Astrocyte (in vitro differentiated cells and primary cell): ENCODE measurements around the gene RIMBP2. TPM values are rescaled to one million over a fixed set of nuclear protein-coding genes. Genes with fewer than 3 reads are reported as not detected.

Experiments
- DNase-seq: peaks from one replicate; pipeline ENCODE4 v3.0.0-alpha.2; 2010; ENCODE audit warnings: low read depth
- FAIRE-seq: peaks from 2 replicates; lab custom pipeline; 2011; peaks lifted over from hg19 to GRCh38; lab: Jason Lieb, UNC
- H2AFZ ChIP-seq: 2 replicates; pipeline ENCODE4 v1.6.0; 2012; ENCODE audit warnings: low read depth, low read length, inconsistent platforms
- H3K27ac ChIP-seq: 2 replicates; pipeline ENCODE4 v1.5.1; 2011; ENCODE audit warnings: low read depth, low read length, inconsistent platforms
- H3K27me3 ChIP-seq: 2 replicates; pipeline ENCODE4 v1.6.0; 2011; ENCODE audit warnings: low read length, inconsistent platforms; ENCODE audit not compliant: insufficient read depth
- H3K36me3 ChIP-seq: 2 replicates; pipeline ENCODE4 v1.5.1; 2011; ENCODE audit warnings: low read length, inconsistent platforms; ENCODE audit not compliant: insufficient read depth
- H3K4me1 ChIP-seq: 2 replicates; pipeline ENCODE4 v1.5.1; 2011; ENCODE audit warnings: low read length, inconsistent platforms; ENCODE audit not compliant: insufficient read depth
- H3K4me2 ChIP-seq: 2 replicates; pipeline ENCODE4 v1.6.0; 2012; ENCODE audit warnings: low read length, inconsistent platforms
- H3K4me3 ChIP-seq: 2 replicates; pipeline ENCODE4 v1.5.1; 2011; ENCODE audit warnings: low read depth, mild to moderate bottlenecking, low read length, inconsistent platforms; ENCODE audit not compliant: insufficient read depth
- H3K79me2 ChIP-seq: 2 replicates; pipeline ENCODE4 v1.6.0; 2012; ENCODE audit warnings: mild to moderate bottlenecking, low read length, inconsistent platforms; ENCODE audit not compliant: insufficient read depth
- H3K9ac ChIP-seq: 2 replicates; pipeline ENCODE4 v1.6.0; 2012; ENCODE audit warnings: mild to moderate bottlenecking, low read length, inconsistent platforms
- H3K9me3 ChIP-seq: 2 replicates; pipeline ENCODE4 v1.5.1; 2012; ENCODE audit warnings: low read depth, mild to moderate bottlenecking, low read length, inconsistent platforms; ENCODE audit not compliant: insufficient read depth
- H4K20me1 ChIP-seq: 2 replicates; pipeline ENCODE4 v1.6.0; 2012; ENCODE audit warnings: low read length, inconsistent platforms; ENCODE audit not compliant: insufficient read depth
- H3K27ac Mint-ChIP-seq: one replicate; pipeline ENCODE4 v1.8.0; 2021; ENCODE audit warnings: mild to moderate bottlenecking, mixed read lengths; ENCODE audit not compliant: unreplicated experiment
- H3K27me3 Mint-ChIP-seq: one replicate; pipeline ENCODE4 v1.8.0; 2021; ENCODE audit warnings: low read depth, mixed read lengths; ENCODE audit not compliant: unreplicated experiment
- H3K36me3 Mint-ChIP-seq: one replicate; pipeline ENCODE4 v1.8.0; 2021; ENCODE audit warnings: low read depth, mixed read lengths; ENCODE audit not compliant: unreplicated experiment
- H3K4me1 Mint-ChIP-seq: one replicate; pipeline ENCODE4 v1.8.0; 2021; ENCODE audit warnings: low read depth, mixed read lengths; ENCODE audit not compliant: unreplicated experiment
- H3K4me3 Mint-ChIP-seq: one replicate; pipeline ENCODE4 v1.8.0; 2021; ENCODE audit warnings: mild to moderate bottlenecking, moderate library complexity, mixed read lengths; ENCODE audit not compliant: unreplicated experiment
- H3K9me3 Mint-ChIP-seq: one replicate; pipeline ENCODE4 v1.8.0; 2021; ENCODE audit warnings: mild to moderate bottlenecking, mixed read lengths; ENCODE audit not compliant: unreplicated experiment
- EZH2 ChIP-seq: IDR thresholded peaks from 2 replicates; pipeline ENCODE4 v1.6.1; 2012; ENCODE audit warnings: mild to moderate bottlenecking, low read length, inconsistent platforms; ENCODE audit not compliant: insufficient read depth
- total RNA-seq: library from RNA; stranded (reverse); gene quantifications from 2 replicates; pipeline ENCODE4 v1.2.1, GENCODE V29; 2021
- TF ChIP-seq, protein P1 (sequence below): IDR thresholded peaks from 2 replicates; pipeline ENCODE4 v1.5.1; 2011; ENCODE audit warnings: low read depth, mild to moderate bottlenecking, inconsistent platforms, low read length, moderate library complexity; ENCODE audit not compliant: insufficient read depth

The RIMBP2 gene
- total RNA-seq, 1 donor from 2014 or later = 2.2 TPM

DNA sequence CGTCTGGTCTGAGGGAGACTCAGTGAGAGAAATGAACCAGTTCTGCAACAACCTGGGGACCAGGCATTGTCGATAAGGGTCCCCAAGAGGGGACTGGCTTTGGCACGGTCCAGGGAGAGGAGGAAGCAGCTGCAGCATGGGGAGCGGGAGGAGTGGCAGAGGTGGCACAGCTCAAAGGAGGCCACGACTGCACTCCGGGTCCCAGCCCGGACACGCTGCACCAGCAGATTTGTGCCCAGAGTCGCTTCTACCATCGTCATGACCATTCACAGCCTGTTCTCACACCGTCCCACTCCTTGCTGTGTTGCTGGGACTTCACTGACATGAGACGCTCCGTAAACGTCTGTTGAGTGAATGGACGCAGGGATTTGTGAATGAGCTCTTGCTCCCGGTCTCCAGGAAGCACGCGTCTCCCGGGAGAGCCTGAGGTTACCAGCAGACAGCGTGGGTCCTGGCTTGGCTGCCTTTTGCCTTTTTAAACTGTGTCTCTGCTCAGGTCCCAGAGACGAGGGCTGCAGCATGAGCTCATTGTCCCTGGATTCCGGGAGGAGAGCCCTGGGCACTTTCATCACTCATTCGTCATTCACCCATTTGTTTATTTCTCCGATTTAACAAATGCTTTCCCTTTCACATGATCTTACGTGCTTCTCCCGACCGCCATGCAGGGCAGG, 241.4 kb downstream of the RIMBP2 start:
- H3K27ac Mint-ChIP-seq = no peak overlapping the region
- Histone ChIP-seq H3K4me3 (no peak overlapping the region), H3K36me3 (no peaks in the 10 kb centered on the region), H3K4me2 (no peak overlapping the region), H3K9me3 (no peaks in the 10 kb centered on the region), H2AFZ (no peak overlapping the region), H3K27me3 (no peaks in the 10 kb centered on the region), H3K4me1 (no peaks in the 10 kb centered on the region), H3K27ac (no peak overlapping the region), H3K9ac (no peak overlapping the region), H3K79me2 (no peaks in the 10 kb centered on the region), H4K20me1 (no peaks in the 10 kb centered on the region)
- H3K9me3 Mint-ChIP-seq = peaks cover 12% of the 10 kb centered on the region
- H3K27me3 Mint-ChIP-seq = peaks cover 7% of the 10 kb centered on the region
- DNase-seq (no peak), FAIRE-seq (no peak)
- H3K36me3 Mint-ChIP-seq = no peaks in the 10 kb centered on the region
- TF ChIP-seq EZH2 = no peak
- H3K4me3 Mint-ChIP-seq = no peak overlapping the region
- no peaks in the 10 kb centered on the region for H3K4me1 Mint-ChIP-seq

DNA sequence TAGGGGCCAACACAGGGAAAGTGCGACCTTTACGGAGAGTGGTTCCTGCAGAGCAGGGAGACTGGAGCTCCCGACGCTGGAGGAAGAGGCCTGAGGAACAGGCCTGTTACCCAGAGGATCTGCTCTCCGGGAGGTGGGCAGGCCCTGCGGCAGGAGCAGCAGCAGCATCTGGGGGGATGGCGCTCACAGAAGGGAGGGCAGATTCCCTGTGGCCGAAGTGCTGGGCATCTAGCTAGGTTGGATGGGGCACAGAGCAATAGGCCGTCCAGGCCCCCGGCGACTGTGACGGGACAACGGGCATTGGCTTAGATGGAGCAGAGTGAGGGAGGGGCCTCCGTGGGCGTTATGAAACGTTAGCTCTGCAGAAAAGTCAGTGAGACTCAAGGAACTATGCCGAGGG, 242.8 kb downstream of the RIMBP2 start:
- no peaks in the 10 kb centered on the region for H3K9me3 ChIP-seq

GRCh38 chr12:130470969-130471368, 245.1 kb downstream of the RIMBP2 start:
- H3K4me2 ChIP-seq = no peak overlapping the region
- no peak overlapping the region for H3K9ac ChIP-seq
- no peak overlapping the region for H3K27ac ChIP-seq
- TF ChIP-seq EZH2 = no peak
- TF ChIP-seq, protein P1, sequence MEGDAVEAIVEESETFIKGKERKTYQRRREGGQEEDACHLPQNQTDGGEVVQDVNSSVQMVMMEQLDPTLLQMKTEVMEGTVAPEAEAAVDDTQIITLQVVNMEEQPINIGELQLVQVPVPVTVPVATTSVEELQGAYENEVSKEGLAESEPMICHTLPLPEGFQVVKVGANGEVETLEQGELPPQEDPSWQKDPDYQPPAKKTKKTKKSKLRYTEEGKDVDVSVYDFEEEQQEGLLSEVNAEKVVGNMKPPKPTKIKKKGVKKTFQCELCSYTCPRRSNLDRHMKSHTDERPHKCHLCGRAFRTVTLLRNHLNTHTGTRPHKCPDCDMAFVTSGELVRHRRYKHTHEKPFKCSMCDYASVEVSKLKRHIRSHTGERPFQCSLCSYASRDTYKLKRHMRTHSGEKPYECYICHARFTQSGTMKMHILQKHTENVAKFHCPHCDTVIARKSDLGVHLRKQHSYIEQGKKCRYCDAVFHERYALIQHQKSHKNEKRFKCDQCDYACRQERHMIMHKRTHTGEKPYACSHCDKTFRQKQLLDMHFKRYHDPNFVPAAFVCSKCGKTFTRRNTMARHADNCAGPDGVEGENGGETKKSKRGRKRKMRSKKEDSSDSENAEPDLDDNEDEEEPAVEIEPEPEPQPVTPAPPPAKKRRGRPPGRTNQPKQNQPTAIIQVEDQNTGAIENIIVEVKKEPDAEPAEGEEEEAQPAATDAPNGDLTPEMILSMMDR = no peak
- no peak for FAIRE-seq
- H3K4me3 Mint-ChIP-seq = no peak overlapping the region
- H3K27ac Mint-ChIP-seq = no peak overlapping the region
- H3K9me3 ChIP-seq = peaks cover 7% of the 10 kb centered on the region
- no peak overlapping the region for H2AFZ ChIP-seq
- H3K36me3 ChIP-seq = no peaks in the 10 kb centered on the region
- peaks cover 26% of the 10 kb centered on the region for H3K9me3 Mint-ChIP-seq
- peaks cover 7% of the 10 kb centered on the region for H3K27me3 Mint-ChIP-seq
- H4K20me1 ChIP-seq = no peaks in the 10 kb centered on the region
- no peak overlapping the region for H3K4me3 ChIP-seq
- no peaks in the 10 kb centered on the region for H3K4me1 ChIP-seq
- no peak for DNase-seq
- no peaks in the 10 kb centered on the region for H3K79me2 ChIP-seq
- H3K4me1 Mint-ChIP-seq = no peaks in the 10 kb centered on the region
- no peaks in the 10 kb centered on the region for H3K36me3 Mint-ChIP-seq
- no peaks in the 10 kb centered on the region for H3K27me3 ChIP-seq

More for the DNA sequence above, 242.8 kb downstream of the RIMBP2 start:
- no peak overlapping the region for H3K27ac ChIP-seq
- Mint-ChIP-seq H3K9me3 (peaks cover 22% of the 10 kb centered on the region), H3K27ac (no peak overlapping the region), H3K27me3 (peaks cover 7% of the 10 kb centered on the region), H3K4me3 (no peak overlapping the region), H3K4me1 (no peaks in the 10 kb centered on the region), H3K36me3 (no peaks in the 10 kb centered on the region)
- no peak overlapping the region for H3K4me2 ChIP-seq
- no peaks in the 10 kb centered on the region for H3K79me2 ChIP-seq
- H3K27me3 ChIP-seq = no peaks in the 10 kb centered on the region
- no peaks in the 10 kb centered on the region for H3K36me3 ChIP-seq
- TF ChIP-seq, protein P1 = no peak
- no peak for TF ChIP-seq EZH2
- FAIRE-seq (no peak), DNase-seq (no peak)
- H4K20me1 ChIP-seq = no peaks in the 10 kb centered on the region
- no peak overlapping the region for H2AFZ ChIP-seq
- no peaks in the 10 kb centered on the region for H3K4me1 ChIP-seq
- no peak overlapping the region for H3K4me3 ChIP-seq
- no peak overlapping the region for H3K9ac ChIP-seq
